HG03103 (cell line): ENCODE data around the gene KDM6B.
"Not testable (repeated sequence)": the region's sequence is repeated elsewhere in the genome, so short reads cannot be mapped to it uniquely, and the experiment has no call there.

Source experiments
- ATAC-seq: cut with Tn5 transposase; IDR thresholded peaks from one replicate; pipeline ENCODE4 v1.9.1; 2021; ENCODE audit warnings: low read depth; ENCODE audit not compliant: unreplicated experiment

Gene KDM6B

GRCh38 chr17:7833795-7834541 is at the start of gene KDM6B:
TSS of gene KDM6B (plus strand) at chr17:7834217. CDS start at chr17:7845555, 11,338 bp downstream.
- ATAC-seq = peak; percentile 42

DNA sequence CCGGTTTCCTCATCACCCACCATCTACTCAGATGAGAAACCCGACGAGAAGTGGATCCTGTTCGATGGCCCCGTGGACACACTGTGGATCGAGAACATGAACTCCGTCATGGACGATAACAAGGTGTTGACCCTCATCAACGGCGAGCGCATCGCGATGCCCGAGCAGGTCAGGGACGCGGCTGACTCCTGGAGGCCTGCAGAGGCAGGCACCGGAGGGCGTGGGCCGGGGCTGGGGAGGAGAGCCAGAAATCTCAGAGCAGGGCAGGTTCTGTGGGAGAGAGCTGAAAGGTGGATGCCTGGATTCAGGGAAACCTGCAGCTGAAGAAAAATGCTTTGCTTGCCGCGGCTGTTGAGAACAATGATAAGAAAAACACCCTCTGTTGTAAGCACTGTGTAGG is 47.2 kb upstream of the KDM6B start:
- no peak for ATAC-seq

DNA sequence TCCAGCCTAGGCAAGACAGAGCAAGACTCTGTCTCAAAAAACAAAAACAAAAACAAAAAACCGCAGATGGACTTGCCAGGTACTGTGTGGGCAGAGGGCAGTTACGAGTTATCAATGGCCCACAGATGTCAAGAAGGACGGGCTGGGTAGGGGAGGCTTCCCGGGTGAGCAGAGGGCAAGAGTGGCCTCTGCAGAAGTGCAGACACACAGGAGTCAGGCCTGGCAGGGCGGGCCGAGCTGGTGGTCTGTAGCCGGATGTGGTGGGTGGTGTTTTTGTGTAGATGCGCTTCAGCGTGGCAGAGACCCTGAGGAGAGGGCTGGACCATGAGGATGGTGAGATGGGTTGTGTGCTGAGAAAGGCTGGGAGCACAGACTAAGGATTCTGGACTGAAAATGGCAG is 44.9 kb upstream of the KDM6B start:
- no peak for ATAC-seq

- no peak for ATAC-seq
These were observed 43.9 kb upstream of the KDM6B start for GRCh38 chr17:7790150-7790549.

DNA sequence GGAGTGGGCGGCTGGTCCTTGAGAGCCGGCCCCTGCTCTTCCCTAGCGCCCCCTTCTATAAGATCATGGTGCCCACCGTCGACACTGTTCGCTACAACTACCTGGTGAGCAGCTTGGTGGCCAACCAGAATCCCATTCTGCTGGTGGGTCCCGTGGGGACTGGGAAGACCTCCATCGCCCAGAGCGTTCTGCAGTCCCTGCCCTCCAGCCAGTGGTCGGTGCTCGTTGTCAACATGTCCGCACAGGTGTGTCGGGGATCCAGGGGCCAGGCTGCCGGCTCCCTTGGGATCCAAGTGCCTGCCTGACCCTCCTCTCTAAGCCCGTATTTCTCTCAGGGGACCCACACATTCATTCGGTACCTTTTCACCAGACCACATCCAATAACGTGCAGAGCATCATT is 41.4 kb upstream of the KDM6B start:
- ATAC-seq = no peak

DNA sequence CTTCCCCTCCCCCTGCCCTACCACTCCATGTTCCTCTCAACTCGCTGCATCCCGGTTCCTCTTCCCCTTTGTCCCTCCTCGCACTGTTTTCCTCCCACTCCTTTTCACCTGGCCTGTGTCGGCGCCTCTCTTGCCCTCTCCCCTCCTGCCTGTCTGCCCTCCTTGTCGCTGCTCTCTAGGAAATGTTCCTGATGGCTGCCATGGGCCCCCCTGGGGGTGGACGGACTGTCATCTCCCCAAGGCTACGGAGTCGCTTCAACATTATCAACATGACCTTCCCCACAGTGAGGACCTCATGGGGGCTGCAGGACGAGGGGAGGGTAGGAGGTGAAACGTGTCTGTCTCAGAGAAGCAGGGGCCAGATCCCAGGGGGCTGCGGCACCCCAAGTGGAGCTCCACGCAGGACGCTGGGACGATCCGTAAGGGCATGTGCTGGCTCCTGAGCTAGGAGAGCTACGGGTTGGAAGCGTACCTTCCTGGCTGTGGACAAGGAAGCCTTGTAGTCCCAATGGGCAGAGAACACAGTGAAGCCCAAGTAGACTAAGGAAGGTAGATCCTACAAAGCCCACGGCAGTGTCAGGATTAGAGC is 39.8 kb upstream of the KDM6B start:
- ATAC-seq = no peak

GRCh38 chr17:7797976-7798375 is 36.0 kb upstream of the KDM6B start:
- no peak for ATAC-seq

GRCh38 chr17:7798839-7799238 is 35.2 kb upstream of the KDM6B start:
- ATAC-seq = no peak

- no peak for ATAC-seq
These were observed 30.0 kb upstream of the KDM6B start for GRCh38 chr17:7803981-7804380.

- ATAC-seq = no peak
These were observed 27.4 kb upstream of the KDM6B start for GRCh38 chr17:7806587-7806986.

DNA sequence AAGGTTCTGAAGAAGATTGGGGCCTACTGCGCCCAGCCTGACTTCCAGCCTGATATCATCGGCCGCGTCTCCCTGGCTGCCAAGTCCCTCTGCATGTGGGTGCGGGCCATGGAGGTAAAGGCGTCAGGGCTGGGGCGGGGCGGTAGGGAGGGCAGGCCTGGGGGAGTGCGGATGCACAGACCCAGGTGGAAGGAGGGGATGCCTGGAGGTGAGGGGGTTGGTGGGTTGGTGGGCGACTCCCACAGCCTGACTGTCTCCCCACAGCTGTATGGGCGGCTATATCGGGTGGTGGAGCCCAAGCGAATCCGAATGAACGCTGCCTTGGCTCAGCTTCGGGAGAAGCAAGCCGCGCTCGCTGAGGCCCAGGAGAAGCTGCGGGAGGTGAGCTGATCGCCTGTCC is 26.8 kb upstream of the KDM6B start:
- no peak for ATAC-seq

DNA sequence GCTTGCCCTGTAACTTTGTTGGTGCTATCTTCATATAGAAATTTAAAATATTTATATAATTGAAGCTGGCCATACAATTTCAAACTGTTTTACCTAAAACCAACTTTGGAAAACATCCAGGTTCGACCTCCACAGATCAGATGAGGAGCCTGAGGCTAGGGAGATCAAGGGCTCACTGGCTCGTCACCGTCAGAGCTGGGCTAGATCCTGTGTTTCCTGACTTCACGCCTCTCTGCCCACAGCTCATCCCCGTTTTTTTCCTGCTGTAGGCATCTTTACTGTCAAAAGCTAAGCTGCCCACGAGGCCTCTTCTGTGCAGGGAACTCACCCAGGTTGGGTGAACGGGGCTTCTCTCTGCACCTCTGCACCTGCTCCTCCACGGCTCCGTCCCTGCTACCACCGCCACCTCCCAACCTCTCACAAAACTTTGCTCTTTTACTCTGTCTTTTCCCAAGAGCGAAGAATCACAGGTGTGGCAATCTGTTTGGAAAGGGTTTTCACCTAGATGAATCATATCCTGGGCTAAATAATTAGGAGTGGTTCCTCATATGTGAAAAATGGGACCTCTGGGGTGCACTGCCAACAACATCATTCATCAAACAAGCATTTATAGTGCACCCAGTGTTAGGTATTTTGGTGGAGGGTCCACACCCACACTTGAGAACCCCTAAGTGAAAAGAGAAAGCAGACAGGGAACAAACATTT is 24.8 kb upstream of the KDM6B start:
- ATAC-seq = no peak

- ATAC-seq = not testable (repeated sequence)
These were observed 24.1 kb upstream of the KDM6B start for GRCh38 chr17:7809791-7810343.

GRCh38 chr17:7811251-7811650 is 22.8 kb upstream of the KDM6B start:
- no peak for ATAC-seq

- ATAC-seq = no peak
These were observed 19.0 kb upstream of the KDM6B start for GRCh38 chr17:7814969-7815368.

GRCh38 chr17:7816926-7817642 is 16.9 kb upstream of the KDM6B start:
- ATAC-seq = no peak

DNA sequence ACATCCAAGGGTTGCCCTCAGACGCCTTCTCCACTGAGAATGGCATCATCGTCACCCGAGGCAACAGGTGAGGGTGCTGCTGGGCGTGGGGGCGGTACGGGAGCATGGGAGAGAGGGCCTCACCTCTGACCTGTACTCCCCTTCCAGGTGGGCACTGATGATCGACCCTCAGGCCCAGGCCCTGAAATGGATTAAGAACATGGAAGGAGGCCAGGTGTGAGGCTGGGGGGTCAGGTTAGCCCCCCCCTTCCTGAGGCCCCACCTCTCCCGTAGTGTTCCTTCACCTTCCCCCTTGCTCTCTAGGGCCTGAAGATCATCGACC is 16.4 kb upstream of the KDM6B start:
- ATAC-seq = no peak

DNA sequence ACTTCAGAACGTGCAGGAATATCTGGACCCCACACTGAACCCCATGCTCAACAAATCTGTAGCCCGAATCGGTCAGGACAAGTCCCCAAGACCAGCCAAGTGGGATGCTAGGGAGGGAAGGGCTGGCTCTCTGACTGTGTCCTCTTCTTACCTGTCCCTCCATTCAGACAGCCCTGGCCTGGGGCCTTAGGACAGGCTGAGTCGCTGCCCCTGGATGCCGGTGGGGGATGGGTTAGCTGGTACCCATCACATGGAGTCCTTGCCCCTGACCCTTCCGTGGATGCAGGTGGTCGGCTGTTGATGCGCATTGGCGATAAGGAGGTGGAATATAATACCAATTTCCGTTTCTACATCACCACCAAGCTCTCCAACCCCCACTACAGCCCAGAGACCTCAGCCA is 16.0 kb upstream of the KDM6B start:
- ATAC-seq = no peak

- ATAC-seq = no peak
These were observed 15.0 kb upstream of the KDM6B start for GRCh38 chr17:7818746-7819645.

GRCh38 chr17:7820231-7820630 is 13.8 kb upstream of the KDM6B start:
- ATAC-seq = no peak
